LNCaP clone FGC (cell line): ENCODE measurements around the gene ZNF451.

Source experiments
- DNase-seq: peaks from one replicate; pipeline ENCODE4 v3.0.0-alpha.2; 2011; ENCODE audit warnings: low read depth
- H3K4me3 ChIP-seq: 2 replicates; pipeline ENCODE4 v1.5.1; 2011; ENCODE audit warnings: mild to moderate bottlenecking, low read depth, low read length, control low read depth
- CTCF ChIP-seq: IDR thresholded peaks from 2 replicates; pipeline ENCODE4 v1.5.1; 2012; ENCODE audit warnings: mild to moderate bottlenecking; ENCODE audit not compliant: control insufficient read depth, insufficient read depth; ENCODE audit errors: extremely low read depth

ZNF451 gene

GRCh38 chr6:57172136-57173055, 82.4 kb downstream of the ZNF451 start, which contains the start of gene BAG2:
Gene BAG2, plus strand, starts transcription at chr6:57172326. Its CDS starts 372 bp downstream, at chr6:57172698.
- no peak for DNase-seq
- TF ChIP-seq CTCF = 0 out of 2 replicates have a peak, but pooled peaks have one; percentile 6

GRCh38 chr6:57173056-57173885, 83.3 kb downstream of the ZNF451 start:
- TF ChIP-seq CTCF = no peak
- H3K4me3 ChIP-seq = peak overlapping the region; percentile 61
- no peak for DNase-seq

More at GRCh38 chr6:57172136-57173055, 82.4 kb downstream of the ZNF451 start, which contains the start of gene BAG2:
- peak within 1 kb of the TSS; percentile 61 for H3K4me3 ChIP-seq

GRCh38 chr6:57173886-57174510, 84.0 kb downstream of the ZNF451 start:
- no peak for DNase-seq
- peak overlapping the region; percentile 61 for H3K4me3 ChIP-seq
- no peak for TF ChIP-seq CTCF

GRCh38 chr6:57174511-57174907, 84.5 kb downstream of the ZNF451 start:
- no peak overlapping the region for H3K4me3 ChIP-seq
- no peak for TF ChIP-seq CTCF
- no peak for DNase-seq

GRCh38 chr6:57177545-57178265, 87.7 kb downstream of the ZNF451 start:
- no peak for DNase-seq
- TF ChIP-seq CTCF = no peak
- H3K4me3 ChIP-seq = no peak overlapping the region

GRCh38 chr6:57180596-57180995, 90.6 kb downstream of the ZNF451 start:
- DNase-seq = no peak
- no peak overlapping the region for H3K4me3 ChIP-seq
- TF ChIP-seq CTCF = no peak
